NCI-H1694 treated with DMSO at 0.1 percent for 48 hours (cell line): ENCODE data around the gene APOO.

Experiments
- DNase-seq: peaks from one replicate; lab custom pipeline; 2025; lab: John Stamatoyannopoulos, UW

APOO gene

DNA sequence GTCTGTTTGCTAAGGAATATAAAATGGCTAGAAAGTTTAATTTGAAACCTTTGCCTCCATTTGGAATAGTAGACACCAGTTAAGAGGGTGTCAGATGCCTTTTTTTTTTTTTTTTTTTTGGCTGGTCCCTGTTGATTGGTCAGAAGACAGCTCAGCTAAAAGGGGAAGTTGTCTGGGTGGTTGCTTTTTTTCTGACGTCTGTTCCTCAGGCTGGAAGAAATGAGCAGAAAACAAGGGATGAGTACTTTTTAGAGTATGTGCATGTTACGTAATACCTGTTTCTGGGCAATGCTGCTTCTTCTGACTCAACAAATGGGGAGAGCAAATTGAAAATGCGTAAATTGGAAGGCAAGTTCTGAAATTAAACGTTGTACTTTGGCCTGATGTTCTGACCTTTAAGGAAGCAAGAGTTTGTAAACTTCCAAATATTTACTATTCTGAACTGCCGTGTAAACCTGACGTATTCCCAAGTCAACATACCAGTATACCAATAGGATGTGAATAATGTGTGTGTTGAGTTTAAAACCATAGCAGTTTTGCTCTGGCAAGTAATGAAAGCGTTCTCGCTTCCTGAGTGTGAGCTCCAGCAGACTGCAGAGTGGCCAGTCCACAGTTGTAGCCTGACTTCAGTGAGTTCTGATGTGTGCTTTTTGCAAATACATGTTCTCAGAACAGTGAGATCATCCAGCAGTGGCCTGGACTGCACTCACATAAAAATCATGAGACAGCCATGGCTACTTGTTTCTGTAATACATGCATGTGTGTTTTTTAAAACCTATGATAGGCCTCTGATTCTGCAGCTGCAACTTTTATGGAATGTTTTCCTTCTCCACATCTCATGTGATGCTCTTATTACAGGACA lies 123.0 kb downstream of the APOO start:
- DNase-seq = no peak

- no peak for DNase-seq
These were observed 123.9 kb downstream of the APOO start for GRCh38 chrX:23783589-23784469.
